Stromal cell of bone marrow (primary cell): ENCODE measurements around the gene DAO.

ENCODE experiments used
- DNase-seq: peaks from one replicate; pipeline ENCODE4 v3.0.0-alpha.2; 2012; ENCODE audit warnings: low read depth

DAO gene

GRCh38 chr12:108875682-108876361, 4.1 kb upstream of the DAO start:
- DNase-seq: no peak

- DNase-seq: no peak
These were observed 3.3 kb upstream of the DAO start for GRCh38 chr12:108876550-108876949.

GRCh38 chr12:108881953-108882352, 2.1 kb downstream of the DAO start:
- no peak for DNase-seq

- peak; percentile 5 for DNase-seq
These were observed 4.5 kb downstream of the DAO start for GRCh38 chr12:108884116-108885012.

GRCh38 chr12:108886873-108887629, 7.2 kb downstream of the DAO start:
- no peak for DNase-seq

GRCh38 chr12:108888031-108888430, 8.1 kb downstream of the DAO start:
- DNase-seq: no peak

- DNase-seq: no peak
These were observed 10.3 kb downstream of the DAO start for GRCh38 chr12:108890208-108890607.

GRCh38 chr12:108895220-108895802, 15.4 kb downstream of the DAO start:
- no peak for DNase-seq

GRCh38 chr12:108896336-108896735, 16.4 kb downstream of the DAO start:
- DNase-seq: no peak

GRCh38 chr12:108896817-108897216, 16.9 kb downstream of the DAO start:
- DNase-seq: no peak

- no peak for DNase-seq
These were observed 19.3 kb downstream of the DAO start for GRCh38 chr12:108899145-108899544.

GRCh38 chr12:108905725-108906124, 25.8 kb downstream of the DAO start:
- no peak for DNase-seq

GRCh38 chr12:108906971-108907370, 27.1 kb downstream of the DAO start:
- DNase-seq: no peak

GRCh38 chr12:108907839-108908351, 28.0 kb downstream of the DAO start:
- no peak for DNase-seq

- DNase-seq: no peak
These were observed 30.4 kb downstream of the DAO start for GRCh38 chr12:108910336-108910735.

GRCh38 chr12:108911915-108912314, 32.0 kb downstream of the DAO start:
- no peak for DNase-seq

- DNase-seq: no peak
These were observed 32.5 kb downstream of the DAO start for GRCh38 chr12:108912361-108912760.

- DNase-seq: peak; percentile 24
These were observed 34.2 kb downstream of the DAO start for GRCh38 chr12:108914121-108914531.

GRCh38 chr12:108915632-108916133, 35.8 kb downstream of the DAO start:
- no peak for DNase-seq

GRCh38 chr12:108916336-108916735, 36.4 kb downstream of the DAO start:
- DNase-seq: no peak

GRCh38 chr12:108918206-108918605, 38.3 kb downstream of the DAO start:
- DNase-seq: no peak
